GM19372 (cell line): Measurements from ENCODE around the gene SIPA1L2.

Source experiments
- ATAC-seq: cut with Tn5 transposase; IDR thresholded peaks from one replicate; pipeline ENCODE4 v1.9.1; 2021; ENCODE audit warnings: mild to moderate bottlenecking, low read depth, moderate library complexity; ENCODE audit not compliant: unreplicated experiment

Gene SIPA1L2

DNA sequence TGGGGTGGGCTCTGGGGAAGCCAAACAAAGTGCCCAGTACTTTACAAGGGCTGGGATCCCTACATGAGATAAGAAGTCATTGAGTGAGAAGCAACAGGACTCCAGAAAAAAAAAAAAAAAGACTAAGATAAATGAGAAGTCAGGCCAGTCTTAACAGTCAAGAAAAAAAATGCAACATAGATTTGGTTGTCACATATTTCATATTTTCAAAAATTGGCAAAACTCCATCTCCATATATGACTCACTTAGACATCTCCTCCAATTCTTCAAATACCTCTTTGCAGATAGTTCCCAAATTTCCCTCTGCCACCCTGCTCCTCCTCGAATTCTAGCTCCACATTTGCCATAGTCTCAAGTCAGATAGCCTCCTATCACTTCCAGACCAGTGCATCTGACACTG lies 20.9 kb upstream of the SIPA1L2 start:
- ATAC-seq = no peak

DNA sequence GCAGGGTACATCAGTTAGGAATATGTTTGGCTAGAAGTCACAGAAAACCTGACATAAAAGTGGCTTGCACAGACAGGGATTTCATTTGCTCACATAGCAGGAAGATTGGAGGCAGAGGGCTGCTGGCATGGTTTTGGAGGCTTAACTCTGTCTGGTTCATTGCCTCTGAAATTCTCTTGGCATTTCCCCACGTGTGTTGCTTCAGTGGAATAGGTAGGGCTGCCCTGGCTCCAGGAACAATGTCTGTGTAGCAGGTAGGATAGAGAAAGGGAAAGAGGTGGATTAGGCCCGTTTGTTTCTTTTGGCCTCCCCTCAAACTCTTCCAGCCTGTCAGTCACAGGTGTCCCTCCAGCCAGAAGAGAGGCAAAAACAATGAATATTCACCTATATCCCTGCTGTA lies 20.5 kb upstream of the SIPA1L2 start:
- ATAC-seq = no peak

DNA sequence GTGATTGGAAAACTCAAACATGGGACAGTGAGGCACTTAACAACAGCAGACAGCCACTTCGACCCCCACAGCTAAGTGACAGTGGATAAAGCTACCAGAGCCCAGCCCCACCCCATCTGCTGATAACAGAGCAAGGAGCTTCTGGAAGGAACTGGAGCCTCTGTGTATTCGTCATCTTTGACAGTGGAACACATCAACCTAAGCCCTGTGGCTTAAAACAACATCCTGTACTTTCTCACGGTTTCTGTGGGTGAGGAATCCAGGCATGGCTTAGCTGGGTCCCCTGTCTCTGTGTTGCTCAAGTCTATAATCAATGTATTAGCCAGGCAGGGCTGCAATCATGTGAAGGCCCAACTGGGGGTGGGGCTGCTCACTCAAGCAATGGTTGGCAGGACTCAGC lies 18.4 kb upstream of the SIPA1L2 start:
- no peak for ATAC-seq

DNA sequence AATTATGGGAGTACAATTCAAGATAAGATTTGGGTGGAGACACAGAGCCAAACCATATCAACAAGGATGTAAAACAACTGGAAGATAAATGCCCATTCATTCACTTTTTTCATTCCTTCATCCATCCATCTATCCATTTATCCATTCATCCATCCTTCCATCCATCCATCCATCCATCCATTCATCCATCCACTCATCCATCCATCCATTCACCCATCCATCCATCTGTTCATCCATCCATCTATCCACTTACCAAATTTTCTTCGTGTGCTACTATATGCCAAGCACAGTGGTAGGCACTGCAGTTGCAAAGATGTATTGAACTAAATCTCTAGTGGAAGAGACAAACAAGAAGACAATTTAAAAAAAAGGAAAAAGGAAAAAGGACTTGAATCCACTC lies 14.3 kb upstream of the SIPA1L2 start:
- no peak for ATAC-seq

DNA sequence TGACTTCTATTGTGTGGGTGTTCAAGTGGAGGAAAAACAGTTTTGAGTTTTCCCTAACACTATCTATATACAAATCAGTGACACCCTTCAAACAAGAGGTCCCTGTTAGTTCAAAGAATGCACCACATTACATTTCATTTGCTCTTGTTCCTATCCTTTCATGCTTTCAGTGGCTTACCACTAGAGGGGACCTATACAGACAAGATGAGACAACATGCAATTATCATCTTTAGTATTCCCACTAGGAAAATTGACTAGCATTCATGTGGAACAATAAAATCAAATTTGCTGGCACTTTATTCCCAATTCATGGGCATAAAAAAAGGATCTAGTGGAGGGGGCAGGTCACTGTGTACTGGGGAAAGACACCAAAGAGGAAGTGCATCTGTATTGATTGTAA lies 13.3 kb upstream of the SIPA1L2 start:
- no peak for ATAC-seq

DNA sequence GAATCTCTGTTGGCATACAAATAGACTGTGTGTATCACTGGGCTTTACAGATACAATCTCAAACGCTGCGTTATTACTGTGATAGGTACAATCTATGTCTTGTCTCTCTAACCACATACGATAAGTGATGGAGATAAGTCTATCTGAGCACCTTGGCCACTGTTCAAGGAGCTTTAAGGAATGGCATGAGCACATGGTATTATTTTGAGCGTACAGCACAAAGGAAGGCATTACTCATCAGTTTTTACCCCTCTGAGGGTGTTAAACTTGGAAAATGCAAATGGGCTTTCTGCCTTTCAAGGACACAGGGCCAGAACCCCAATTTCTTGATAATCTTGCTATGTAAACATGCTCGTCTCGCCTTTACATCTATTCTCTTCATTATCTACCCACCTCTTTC lies 11.6 kb upstream of the SIPA1L2 start:
- ATAC-seq = no peak

DNA sequence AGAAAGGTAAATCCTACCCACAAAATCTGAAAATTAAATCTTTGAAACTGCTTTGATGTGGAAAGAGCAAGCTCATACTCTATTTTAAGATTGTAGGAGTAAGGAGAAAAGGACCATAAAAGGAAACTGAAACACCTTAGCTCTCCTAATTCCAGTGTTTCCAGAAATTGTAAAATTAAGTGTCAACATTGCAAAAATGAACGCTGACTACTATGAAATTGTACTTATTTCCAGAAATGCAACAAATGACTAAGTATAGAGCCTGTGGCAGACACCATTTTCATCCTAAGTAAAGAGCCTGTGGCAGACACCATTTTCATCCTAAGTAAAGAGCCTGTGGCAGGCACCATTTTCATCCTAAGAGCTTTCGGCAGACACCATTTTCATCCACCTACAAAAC lies 6.9 kb upstream of the SIPA1L2 start:
- no peak for ATAC-seq

DNA sequence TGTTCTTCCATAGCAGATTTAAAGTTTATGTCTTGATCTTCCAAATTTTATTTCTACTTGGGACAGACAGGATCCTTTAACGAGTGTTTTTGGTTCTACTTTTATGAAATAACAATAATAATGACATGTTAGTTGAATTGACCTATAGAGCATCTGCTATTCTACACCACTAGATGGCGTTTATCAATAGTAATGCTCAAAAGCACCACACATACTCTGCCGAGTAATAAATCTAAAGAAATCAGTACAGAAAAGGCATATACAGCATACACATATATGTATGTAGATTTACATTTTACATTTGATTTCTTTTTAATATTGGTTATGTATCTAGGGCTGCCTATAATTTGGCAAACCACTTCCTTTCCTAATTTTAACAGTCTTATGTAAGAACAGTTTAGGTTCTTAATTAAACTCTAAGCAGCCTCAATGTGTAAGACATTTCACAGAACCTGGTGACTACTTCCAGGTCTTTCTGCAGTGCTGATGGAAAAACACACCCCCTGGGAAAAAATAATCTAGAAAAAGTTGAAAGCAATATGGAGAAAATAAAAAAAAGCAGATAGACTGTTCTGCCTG lies 5.9 kb upstream of the SIPA1L2 start:
- no peak for ATAC-seq

DNA sequence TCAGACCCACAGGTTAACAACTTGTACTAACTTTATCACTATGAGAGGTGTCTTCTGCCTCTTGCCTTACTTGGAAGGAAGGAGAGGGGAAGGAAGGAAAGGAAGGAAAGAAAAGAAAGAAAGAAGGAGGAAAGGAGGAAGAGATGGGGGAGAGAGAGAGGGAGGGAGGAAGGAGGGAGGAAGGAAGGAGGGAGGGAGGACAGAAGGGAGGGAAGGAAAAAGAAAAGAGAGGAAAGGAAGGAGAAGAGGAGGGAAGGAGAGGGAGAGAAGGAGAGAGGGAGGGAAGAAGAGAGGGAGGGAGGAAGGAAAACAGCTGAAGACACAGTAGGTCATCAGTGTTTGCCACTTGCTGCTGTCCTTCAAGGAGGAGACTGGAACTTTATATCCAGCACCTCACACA lies 5.3 kb upstream of the SIPA1L2 start:
- no peak for ATAC-seq

DNA sequence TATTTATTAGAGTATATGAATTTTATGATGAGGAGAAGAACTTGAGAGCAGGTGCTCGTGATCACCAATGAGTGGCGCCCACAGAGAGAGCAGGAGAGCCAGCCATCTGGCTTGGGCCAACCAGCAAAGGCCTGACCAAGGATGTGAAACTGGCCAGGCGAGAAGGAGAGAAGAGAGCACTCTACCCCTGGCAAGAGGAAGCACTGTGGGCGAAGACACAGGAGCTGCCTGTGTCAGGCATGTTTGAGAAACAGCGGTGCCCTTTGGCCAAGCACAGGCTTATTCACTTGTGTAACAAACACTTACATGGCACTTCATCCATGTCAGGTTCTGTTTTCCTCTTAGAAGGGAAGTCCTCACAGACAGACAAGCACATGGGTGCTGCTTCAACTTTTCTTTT lies 4.2 kb upstream of the SIPA1L2 start:
- ATAC-seq = no peak

DNA sequence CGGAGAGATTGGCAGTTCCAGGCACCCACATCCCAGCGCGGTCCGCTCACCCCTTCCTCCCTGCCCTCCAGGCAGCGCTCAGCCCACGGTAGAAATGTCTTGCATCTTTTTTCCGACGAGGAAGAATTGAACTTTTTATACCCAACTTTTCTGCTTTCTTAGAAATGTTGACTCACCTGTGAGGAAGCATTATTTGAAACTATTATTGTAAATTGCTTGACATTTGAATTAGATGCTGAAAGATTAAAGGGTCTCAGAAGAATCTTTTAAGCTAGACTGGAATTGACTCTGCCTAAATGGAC lies 912 bp upstream of the SIPA1L2 start:
- no peak for ATAC-seq

DNA sequence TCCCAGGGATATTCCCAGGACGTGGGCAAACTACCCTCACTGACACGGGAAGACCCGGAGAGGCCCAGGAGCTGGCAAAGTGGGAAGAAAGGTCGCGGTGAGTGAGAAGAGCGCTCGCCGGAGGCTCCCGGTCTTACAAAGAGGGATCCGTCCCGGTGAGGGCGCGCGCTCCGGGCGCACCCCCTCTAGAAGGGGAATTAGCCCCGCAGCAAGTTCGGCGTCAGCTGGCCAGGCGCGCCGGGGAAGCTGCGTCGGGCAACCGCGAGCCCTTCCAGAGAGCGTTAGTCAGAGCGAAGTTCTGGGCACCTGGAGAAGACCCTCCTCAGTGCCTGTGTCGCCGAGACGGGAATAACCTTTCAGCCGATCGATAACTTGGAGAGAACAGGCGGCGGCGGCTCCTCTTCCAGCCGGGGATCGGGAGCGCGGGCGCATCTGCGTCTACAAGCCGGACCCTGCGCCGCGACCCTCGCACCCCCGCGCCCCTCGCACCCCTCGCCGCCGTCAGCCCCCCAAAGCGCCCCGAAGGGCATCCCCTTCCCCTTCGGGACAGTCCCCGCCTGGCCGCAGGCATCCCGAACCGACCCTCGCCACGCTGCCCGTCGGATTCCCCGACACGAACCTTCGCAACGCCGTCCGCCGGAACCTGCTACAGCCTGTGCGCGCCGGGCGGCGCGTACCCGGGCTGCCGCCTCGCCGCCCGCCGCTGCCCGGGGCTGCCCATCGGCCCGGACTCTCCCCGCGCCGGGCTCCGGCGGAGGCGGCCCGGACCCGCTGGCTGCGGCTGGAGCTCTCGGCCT lies 485 bp downstream of the SIPA1L2 start:
- peak; percentile 46 for ATAC-seq

DNA sequence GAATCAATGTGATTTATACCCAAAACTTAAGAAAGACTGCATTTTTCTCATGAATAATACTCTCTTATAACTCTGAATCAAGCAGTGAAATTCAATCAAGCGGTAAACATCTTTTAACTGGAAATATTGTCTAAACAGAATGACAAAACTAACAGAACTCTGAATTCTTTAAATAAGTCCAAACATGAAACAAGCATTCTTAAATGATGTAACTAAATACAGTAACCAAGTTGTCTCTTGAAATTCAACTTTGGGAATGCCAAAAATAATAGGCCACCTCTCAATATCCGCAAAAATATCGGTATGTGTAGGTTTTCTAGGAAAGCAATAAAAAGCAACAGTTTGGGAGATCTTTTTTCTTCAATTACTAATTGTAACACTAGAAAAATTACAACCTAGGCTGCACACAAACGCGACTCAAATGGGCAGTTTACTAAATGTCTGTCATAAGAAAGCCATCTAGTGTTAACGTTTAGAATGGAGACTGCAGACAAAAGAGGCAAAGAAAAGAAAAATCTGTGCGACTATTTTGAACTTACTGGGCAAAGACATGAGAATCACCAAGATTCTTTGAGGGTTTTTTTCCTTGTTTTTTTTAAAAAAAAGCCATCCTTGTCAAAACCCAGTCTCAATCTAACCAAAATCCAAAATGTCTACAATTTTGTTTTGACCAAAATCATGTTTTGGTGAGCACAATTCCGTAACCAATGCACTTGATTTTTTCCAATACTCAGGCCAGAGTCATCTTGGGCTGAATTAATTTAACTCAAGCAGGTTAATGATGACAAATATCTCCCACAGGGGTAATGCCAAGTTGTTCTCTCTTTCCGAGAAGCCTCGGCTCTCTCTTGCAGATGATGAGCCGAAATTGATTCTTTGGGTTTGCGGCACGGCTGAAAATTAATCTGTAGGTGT lies 1.3 kb downstream of the SIPA1L2 start:
- no peak for ATAC-seq

DNA sequence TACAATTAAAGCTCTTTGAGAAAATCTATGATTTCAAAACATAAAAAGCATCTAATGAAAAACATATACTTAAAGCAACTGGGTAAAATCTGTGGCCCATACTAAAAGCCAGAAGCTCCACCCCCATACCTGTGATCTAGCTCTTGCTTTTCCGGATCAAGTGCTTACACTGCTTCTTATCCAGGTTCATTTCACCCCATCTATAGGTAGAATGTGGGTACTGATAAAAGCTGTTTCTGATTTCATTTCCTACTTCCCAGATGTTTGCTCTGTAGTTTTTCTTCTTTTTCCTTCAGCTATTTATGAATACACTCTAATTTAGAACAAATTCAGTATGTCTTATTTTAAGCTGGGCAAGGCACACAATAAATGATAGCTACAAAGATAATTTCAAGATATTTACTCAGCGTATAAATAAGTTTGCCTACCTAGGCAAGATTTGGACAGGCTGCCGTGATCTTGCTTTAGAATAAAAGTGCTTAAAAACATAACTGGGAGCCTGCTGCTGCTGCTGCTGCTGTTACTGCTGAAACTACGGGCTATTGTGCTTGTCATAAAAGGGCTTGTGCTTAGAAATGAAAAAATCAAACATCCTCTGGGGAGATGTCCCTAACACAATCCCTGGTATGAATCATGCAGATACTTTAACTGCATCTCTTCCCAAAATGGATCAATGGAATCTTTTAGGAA lies 2.1 kb downstream of the SIPA1L2 start:
- ATAC-seq = no peak

DNA sequence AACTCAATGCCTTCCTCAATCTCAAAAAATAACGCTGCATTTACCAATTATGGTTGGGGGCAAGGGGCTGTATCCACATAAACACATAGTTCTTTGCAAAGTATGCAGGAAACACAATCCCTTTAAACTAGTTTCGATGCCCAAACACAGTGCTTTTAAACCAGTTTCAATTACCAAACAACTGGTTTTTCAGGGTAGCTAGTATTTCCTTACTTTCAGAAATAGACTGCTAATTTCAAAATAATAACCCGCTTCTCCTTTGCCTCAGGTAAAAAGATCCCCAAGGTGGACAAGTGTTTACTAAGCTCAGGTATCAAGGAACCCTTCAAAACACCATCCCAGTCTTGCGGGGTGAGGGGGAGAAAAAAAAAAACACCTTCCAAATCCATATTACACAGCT lies 2.8 kb downstream of the SIPA1L2 start:
- ATAC-seq = no peak

DNA sequence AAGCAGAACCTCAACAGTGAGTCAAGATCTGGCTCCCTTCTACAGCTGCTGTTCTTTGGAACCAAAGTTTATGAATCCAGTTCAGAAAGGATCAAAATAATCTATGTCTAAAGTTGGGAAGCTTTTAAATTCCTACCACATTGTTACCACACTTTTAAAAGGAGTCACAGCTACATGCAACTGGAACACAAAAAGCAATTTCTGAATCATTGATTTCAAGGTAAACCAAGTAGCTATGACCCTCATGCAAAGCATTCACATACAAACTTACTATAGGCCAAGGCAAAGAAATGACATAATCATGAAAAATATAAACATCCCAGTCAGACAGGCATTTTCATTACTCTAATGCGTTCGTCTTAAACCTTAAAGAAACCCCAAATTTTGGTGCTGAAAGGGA lies 3.5 kb downstream of the SIPA1L2 start:
- ATAC-seq = no peak

DNA sequence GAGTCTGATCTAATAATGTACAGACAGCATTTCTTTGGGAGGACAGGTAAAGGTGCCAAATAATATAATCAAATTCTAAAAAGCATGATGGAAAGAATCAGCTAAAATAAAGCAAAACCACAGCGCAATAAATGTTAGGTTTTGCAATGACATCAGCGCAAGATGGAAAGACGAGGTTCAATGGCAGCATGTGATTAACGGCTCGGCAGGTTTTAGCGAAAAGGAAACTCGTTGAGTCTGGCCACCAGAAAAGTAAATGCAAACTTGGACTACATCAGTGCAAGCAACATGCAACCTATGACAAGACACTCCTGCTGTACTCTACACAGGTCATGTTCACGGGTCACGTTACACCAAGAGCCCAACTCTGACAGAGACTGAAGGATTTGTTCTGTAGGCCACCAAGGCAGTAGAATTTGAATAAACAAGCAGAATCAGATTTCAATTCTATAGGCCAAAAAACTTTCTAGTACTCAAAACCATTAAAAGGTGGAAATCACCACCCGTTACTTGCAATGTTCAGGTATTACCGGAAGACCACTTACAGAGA lies 4.5 kb downstream of the SIPA1L2 start:
- no peak for ATAC-seq

DNA sequence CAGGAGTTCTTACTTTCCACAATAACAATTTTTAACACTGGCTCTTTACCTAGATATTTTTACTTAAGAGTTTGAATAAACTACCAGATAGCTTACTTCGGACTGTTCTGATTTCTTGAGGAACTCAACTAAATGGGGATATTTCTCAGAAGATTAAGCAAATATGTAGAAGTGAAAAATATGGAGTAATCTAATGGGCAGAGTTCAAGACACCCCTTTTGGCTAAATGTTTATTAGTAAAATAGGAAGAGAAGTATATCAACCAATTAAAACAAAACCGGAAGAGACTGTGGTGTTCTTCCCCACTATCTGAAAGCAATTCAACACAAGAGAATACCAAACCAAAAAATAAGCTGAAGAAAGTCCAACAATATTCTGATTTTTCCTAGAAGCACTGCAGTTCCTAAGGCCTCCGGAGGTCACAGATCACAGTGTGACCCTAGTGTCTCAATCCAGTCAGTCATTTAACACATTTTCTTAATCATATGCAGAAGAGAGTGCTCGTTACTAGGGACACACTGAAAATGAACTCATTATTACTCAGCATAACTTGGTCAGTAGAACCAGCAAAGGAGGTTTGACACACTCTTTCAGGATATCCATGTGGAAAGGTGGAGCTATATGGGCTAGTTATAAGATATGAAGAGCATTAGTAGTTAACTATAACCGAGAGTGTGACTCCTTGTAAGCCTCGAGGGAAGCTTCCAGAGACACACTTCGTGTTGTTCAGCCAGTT lies 5.2 kb downstream of the SIPA1L2 start:
- ATAC-seq = no peak

DNA sequence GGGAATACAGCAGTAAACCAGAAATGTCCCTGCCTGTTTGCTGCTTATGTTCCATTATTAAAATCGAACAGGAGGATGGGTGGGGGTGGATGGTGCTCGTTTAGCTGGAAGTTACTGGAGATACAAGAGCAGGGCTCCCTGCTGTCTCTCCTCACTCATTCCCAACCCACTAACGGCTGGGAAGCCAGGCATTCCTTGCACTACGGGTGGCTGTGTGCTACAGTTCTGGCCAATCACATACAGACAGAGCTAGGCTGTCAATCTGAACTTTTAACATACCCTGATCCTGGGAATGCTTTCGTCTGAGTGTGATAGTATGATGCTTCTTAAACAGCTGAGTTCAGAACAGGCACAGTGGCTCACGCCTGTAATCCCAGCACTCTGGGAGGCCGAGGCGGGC lies 7.0 kb downstream of the SIPA1L2 start:
- no peak for ATAC-seq

DNA sequence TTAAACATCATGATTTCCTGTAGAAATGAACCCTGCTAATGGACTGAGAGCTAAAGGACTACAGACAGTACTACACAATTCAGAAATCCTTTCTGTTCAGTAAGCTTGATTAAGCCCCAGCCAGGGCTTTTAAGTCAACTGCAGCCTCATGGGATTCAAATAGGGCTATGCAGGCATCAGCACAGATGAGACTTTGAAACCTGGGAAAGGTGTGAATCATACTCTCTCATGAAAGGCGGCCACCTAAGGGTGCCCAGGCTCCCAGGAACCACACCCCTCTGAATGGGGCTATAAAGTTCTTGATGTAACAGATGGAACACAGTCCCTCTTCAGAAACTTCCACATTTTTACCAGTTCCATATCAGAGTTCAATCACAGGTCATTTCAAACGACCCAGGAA lies 7.6 kb downstream of the SIPA1L2 start:
- no peak for ATAC-seq
